Mesenchymal stem cell (in vitro differentiated cells and primary cell): ENCODE measurements around the gene BNC2.

Experiments
- DNase-seq: peaks from one replicate; pipeline ENCODE4 v3.0.0-alpha.2; 2013
- H2AFZ ChIP-seq: one replicate; pipeline ENCODE4 v1.6.1; 2013; ENCODE audit warnings: low read depth, mild to moderate bottlenecking, control low read depth, inconsistent platforms, low read length, moderate library complexity
- H2AK5ac ChIP-seq: 2 replicates; pipeline ENCODE4 v1.6.1; 2013; ENCODE audit warnings: low read length, moderate library complexity, mild to moderate bottlenecking, inconsistent platforms; ENCODE audit not compliant: severe bottlenecking
- H2BK120ac ChIP-seq: one replicate; pipeline ENCODE4 v1.6.1; 2013; ENCODE audit warnings: low read depth, mild to moderate bottlenecking, inconsistent platforms, low read length, moderate library complexity
- H2BK12ac ChIP-seq, 2 experiments: one replicate each; pipeline ENCODE4 v1.6.1; 2013; ENCODE audit warnings: inconsistent platforms in 2 of 2, low read length in 2 of 2, mild to moderate bottlenecking in 2 of 2, moderate library complexity in 2 of 2, control low read depth in 1 of 2
- H2BK15ac ChIP-seq: one replicate; pipeline ENCODE4 v1.6.1; 2013; ENCODE audit warnings: mild to moderate bottlenecking, low read depth, inconsistent platforms; ENCODE audit not compliant: poor library complexity, severe bottlenecking
- H2BK5ac ChIP-seq: 2 replicates; pipeline ENCODE4 v1.6.1; 2013; ENCODE audit warnings: low read depth, mild to moderate bottlenecking, low read length, control low read depth, inconsistent platforms; ENCODE audit not compliant: poor library complexity, severe bottlenecking
- H3K14ac ChIP-seq, 2 experiments: one replicate each; pipeline ENCODE4 v1.6.1; 2013; ENCODE audit warnings: inconsistent platforms in 2 of 2, low read length in 2 of 2, control low read depth in 1 of 2, mild to moderate bottlenecking in 1 of 2, moderate library complexity in 1 of 2
- H3K18ac ChIP-seq, 2 experiments: one replicate each; pipeline ENCODE4 v1.6.1; 2013; ENCODE audit warnings: inconsistent platforms in 2 of 2, low read length in 2 of 2, control low read depth in 1 of 2, low read depth in 1 of 2, mild to moderate bottlenecking in 1 of 2
- H3K23ac ChIP-seq, 2 experiments: one replicate each; pipeline ENCODE4 v1.6.1; 2013; ENCODE audit warnings: inconsistent platforms in 2 of 2, low read length in 2 of 2, mild to moderate bottlenecking in 2 of 2, moderate library complexity in 2 of 2, control low read depth in 1 of 2
- H3K27ac ChIP-seq: 2 replicates; pipeline ENCODE4 v1.5.1; 2013; ENCODE audit warnings: mild to moderate bottlenecking, moderate library complexity, low read length, control low read depth, inconsistent platforms; ENCODE audit not compliant: poor library complexity, severe bottlenecking
- H3K27me3 ChIP-seq, 2 experiments: 2 replicates each; pipeline versions ENCODE4 v1.6.1 to v1.7.0; 2013; ENCODE audit warnings: low read length in 2 of 2, mild to moderate bottlenecking in 2 of 2, moderate library complexity in 2 of 2, control low read depth in 1 of 2, inconsistent platforms in 1 of 2; ENCODE audit not compliant: control insufficient read depth in 1 of 2, insufficient read depth in 1 of 2
- H3K36me3 ChIP-seq, 2 experiments: 2 replicates each; pipeline versions ENCODE4 v1.6.1 to v1.7.0; 2013; ENCODE audit warnings: low read length in 2 of 2, control low read depth in 1 of 2, inconsistent platforms in 1 of 2, low read depth in 1 of 2, mild to moderate bottlenecking in 1 of 2; ENCODE audit not compliant: insufficient read depth in 2 of 2, control insufficient read depth in 1 of 2
- H3K4ac ChIP-seq, 2 experiments: one replicate each; pipeline ENCODE4 v1.6.1; 2013; ENCODE audit warnings: inconsistent platforms in 2 of 2, low read length in 2 of 2, mild to moderate bottlenecking in 2 of 2, moderate library complexity in 2 of 2, control low read depth in 1 of 2, low read depth in 1 of 2
- H3K4me1 ChIP-seq: 2 replicates; pipeline ENCODE4 v1.6.1; 2013; ENCODE audit warnings: low read depth, low read length, control low read depth; ENCODE audit not compliant: control insufficient read depth, insufficient read depth
- H3K4me2 ChIP-seq: 2 replicates; pipeline ENCODE4 v1.6.1; 2013; ENCODE audit warnings: low read length, mild to moderate bottlenecking, inconsistent platforms; ENCODE audit not compliant: poor library complexity, severe bottlenecking
- H3K4me3 ChIP-seq, 2 experiments: 2 replicates each; pipeline versions ENCODE4 v1.5.1 to v1.7.0; 2013; ENCODE audit warnings: low read length in 2 of 2, mild to moderate bottlenecking in 2 of 2, control low read depth in 1 of 2, low read depth in 1 of 2; ENCODE audit not compliant: insufficient read depth in 1 of 2
- H3K79me1 ChIP-seq: replicated peaks from 2 replicates; pipeline ENCODE4 v1.6.1; 2013; ENCODE audit warnings: mild to moderate bottlenecking, control low read depth, low read length, inconsistent platforms; ENCODE audit not compliant: poor library complexity, severe bottlenecking
- H3K9ac ChIP-seq: 2 replicates; pipeline ENCODE4 v1.7.0; 2013; ENCODE audit warnings: mild to moderate bottlenecking, low read length, moderate library complexity
- H3K9me3 ChIP-seq: 2 replicates; pipeline ENCODE4 v1.7.0; 2013; ENCODE audit warnings: mild to moderate bottlenecking, low read length; ENCODE audit not compliant: control insufficient read depth
- H4K8ac ChIP-seq: one replicate; pipeline ENCODE4 v1.6.1; 2013; ENCODE audit warnings: inconsistent platforms, mild to moderate bottlenecking, low read length, moderate library complexity
- H4K91ac ChIP-seq: one replicate; pipeline ENCODE4 v1.6.1; 2013; ENCODE audit warnings: mild to moderate bottlenecking, low read length, inconsistent platforms
- WGBS: methylation state at CpG from one replicate; pipeline ENCODE4 v1.1.7; 2013; ENCODE audit warnings: mixed read lengths; 5-methylcytosine and 5-hydroxymethylcytosine counted together

Gene BNC2

DNA sequence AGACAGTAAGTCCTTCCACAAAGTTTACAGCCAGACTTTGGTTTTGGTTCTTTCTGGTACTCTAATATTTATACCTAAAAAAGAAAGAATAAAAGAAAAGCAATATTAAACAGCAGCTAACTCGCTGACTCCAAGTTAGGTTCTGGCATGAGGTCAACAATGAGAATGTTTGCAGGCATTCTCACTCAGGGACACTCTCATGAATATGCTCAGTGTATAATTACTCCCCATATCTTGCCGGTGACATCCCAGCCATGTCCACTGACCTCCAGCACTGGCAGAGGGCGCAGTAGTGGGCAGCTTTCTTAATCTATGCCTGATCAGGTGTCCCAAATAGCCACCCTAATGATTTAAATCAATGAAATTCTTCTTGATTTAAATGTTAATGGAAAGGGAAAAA, 151.5 kb downstream of the BNC2 start:
- Histone ChIP-seq H3K9me3 (no peaks in the 10 kb centered on the region), H3K79me1 (peaks cover 15% of the 10 kb centered on the region), H3K4me3 (peak overlapping the region in 1 of 2 experiments; percentile 26), H2BK12ac (no peak overlapping the region), H3K27ac (no peak overlapping the region), H2AFZ (no peak overlapping the region), H3K36me3 (peaks cover 0 to 15% of the 10 kb centered on the region in 2 experiments), H3K4me2 (no peak overlapping the region), H2AK5ac (no peak overlapping the region), H4K8ac (no peak overlapping the region), H3K9ac (peak overlapping the region; percentile 96), H2BK120ac (no peak overlapping the region), H2BK5ac (no peak overlapping the region), H4K91ac (no peak overlapping the region), H3K4ac (no peak overlapping the region), H2BK15ac (no peak overlapping the region), H3K23ac (no peak overlapping the region), H3K18ac (no peak overlapping the region), H3K27me3 (no peaks in the 10 kb centered on the region), H3K4me1 (peaks cover 7% of the 10 kb centered on the region), H3K14ac (no peak overlapping the region)
- DNase-seq = no peak
- 98% methylated on average over 2 of the region's 3 CpGs for WGBS

- Histone ChIP-seq H4K91ac (no peak overlapping the region), H3K27ac (no peak overlapping the region), H2BK120ac (no peak overlapping the region), H3K36me3 (peaks cover 0 to 15% of the 10 kb centered on the region in 2 experiments), H3K14ac (no peak overlapping the region), H2BK15ac (no peak overlapping the region), H2BK5ac (no peak overlapping the region), H4K8ac (no peak overlapping the region), H3K4ac (no peak overlapping the region), H3K79me1 (peaks cover 17% of the 10 kb centered on the region), H3K4me1 (peaks cover 7% of the 10 kb centered on the region), H3K4me2 (no peak overlapping the region), H2BK12ac (no peak overlapping the region), H3K23ac (no peak overlapping the region), H3K27me3 (no peaks in the 10 kb centered on the region), H3K18ac (no peak overlapping the region), H3K4me3 (peak overlapping the region in 1 of 2 experiments; percentile 39), H3K9me3 (no peaks in the 10 kb centered on the region), H2AK5ac (no peak overlapping the region), H2AFZ (no peak overlapping the region), H3K9ac (peak overlapping the region; percentile 96)
- no peak for DNase-seq
- 100% methylated on average over 1 of the region's 1 CpG for WGBS
Measured at GRCh38 chr9:16718296-16718695, 152.2 kb downstream of the BNC2 start.

DNA sequence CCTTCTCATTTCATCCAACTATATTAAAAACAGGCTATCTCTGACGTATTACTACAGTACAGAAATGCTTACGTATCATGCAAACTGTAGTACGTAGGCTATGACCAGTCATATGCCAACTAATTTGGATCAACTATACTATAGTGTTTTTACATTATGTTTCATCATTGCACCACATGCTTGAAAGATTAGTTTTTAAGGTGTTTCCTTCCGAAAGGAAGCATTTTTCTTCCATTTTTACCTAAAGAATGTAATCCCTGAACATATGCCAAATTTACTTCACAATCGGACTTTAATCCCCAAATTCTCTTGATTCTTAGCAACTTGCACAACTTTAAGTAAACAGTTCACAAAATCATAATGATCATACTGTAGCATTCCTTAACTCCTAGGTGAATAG, 153.9 kb downstream of the BNC2 start:
- Histone ChIP-seq H3K23ac (no peak overlapping the region), H4K8ac (no peak overlapping the region), H3K9me3 (no peaks in the 10 kb centered on the region), H3K4ac (no peak overlapping the region), H3K4me3 (no peak overlapping the region), H3K18ac (no peak overlapping the region), H3K79me1 (peaks cover 14% of the 10 kb centered on the region), H3K4me2 (no peak overlapping the region), H3K27ac (no peak overlapping the region), H2BK120ac (no peak overlapping the region), H3K9ac (no peak overlapping the region), H4K91ac (no peak overlapping the region), H3K14ac (no peak overlapping the region), H2BK5ac (no peak overlapping the region), H2AK5ac (no peak overlapping the region), H2BK12ac (no peak overlapping the region), H3K27me3 (no peaks in the 10 kb centered on the region), H2BK15ac (no peak overlapping the region), H2AFZ (no peak overlapping the region), H3K4me1 (peaks cover 4% of the 10 kb centered on the region), H3K36me3 (peaks cover 0 to 19% of the 10 kb centered on the region in 2 experiments)
- DNase-seq = no peak
- WGBS = over 99% methylated on average over 5 of the region's 5 CpGs

- Histone ChIP-seq H3K23ac (no peak overlapping the region), H2AK5ac (no peak overlapping the region), H3K4ac (no peak overlapping the region), H3K4me2 (no peak overlapping the region), H3K27ac (no peak overlapping the region), H3K4me1 (peaks cover 5% of the 10 kb centered on the region), H2BK12ac (no peak overlapping the region), H4K8ac (no peak overlapping the region), H3K18ac (no peak overlapping the region), H3K14ac (no peak overlapping the region), H3K9me3 (no peaks in the 10 kb centered on the region), H2BK15ac (no peak overlapping the region), H2AFZ (no peak overlapping the region), H2BK5ac (no peak overlapping the region), H2BK120ac (no peak overlapping the region), H3K4me3 (no peak overlapping the region), H4K91ac (no peak overlapping the region), H3K27me3 (no peaks in the 10 kb centered on the region), H3K9ac (peak overlapping the region; percentile 39), H3K36me3 (peaks cover 0 to 23% of the 10 kb centered on the region in 2 experiments), H3K79me1 (peaks cover 14% of the 10 kb centered on the region)
- DNase-seq = no peak
- 50% methylated on average over 2 of the region's 2 CpGs for WGBS
Measured at GRCh38 chr9:16715404-16715803, 155.1 kb downstream of the BNC2 start.
